Nephron (organoid): ENCODE measurements around the gene PRKAB1.
A peak's percentile ranks its signal among the peaks of the same experiment; 100 is the strongest.

Source experiments
- H3K27ac Mint-ChIP-seq, 3 experiments: 2 replicates each; pipeline ENCODE4 v1.8.0; 2020; ENCODE audit warnings: mixed read lengths in 3 of 3, mild to moderate bottlenecking in 2 of 3, moderate library complexity in 1 of 3
- H3K27me3 Mint-ChIP-seq: 2 replicates; pipeline ENCODE4 v1.8.0; 2021; ENCODE audit warnings: low read depth, mild to moderate bottlenecking, moderate library complexity, mixed read lengths
- H3K36me3 Mint-ChIP-seq: 2 replicates; pipeline ENCODE4 v1.8.0; 2020; ENCODE audit warnings: low read depth, mixed read lengths
- H3K4me1 Mint-ChIP-seq: 2 replicates; pipeline ENCODE4 v1.8.0; 2020; ENCODE audit warnings: mixed read lengths
- H3K4me3 Mint-ChIP-seq, 3 experiments: 2 replicates each; pipeline ENCODE4 v1.8.0; 2020; ENCODE audit warnings: mild to moderate bottlenecking in 3 of 3, mixed read lengths in 3 of 3, moderate library complexity in 2 of 3
- H3K9me3 Mint-ChIP-seq: 2 replicates; pipeline ENCODE4 v1.8.0; 2020; ENCODE audit warnings: mixed read lengths
- CTCF ChIP-seq, 3 experiments: fragments of 200-600 bp; sonication (generic); IDR thresholded peaks; one replicate each; pipeline ENCODE4 v1.5.0; 2021; ENCODE audit warnings: antibody characterized with exemption in 3 of 3; ENCODE audit not compliant: unreplicated experiment in 3 of 3

The PRKAB1 gene

GRCh38 chr12:119687406-119687805 is 19.5 kb downstream of the PRKAB1 start:
- H3K9me3 Mint-ChIP-seq, result no peaks in the 10 kb centered on the region
- H3K27me3 Mint-ChIP-seq, result no peaks in the 10 kb centered on the region
- no peak for TF ChIP-seq CTCF (IDR thresholded peaks at IDR 0.05; ENCODE audit: unreplicated experiment in 3 of 3)
- no peak overlapping the region for H3K4me3 Mint-ChIP-seq
- H3K36me3 Mint-ChIP-seq, result peaks cover 30% of the 10 kb centered on the region
- peaks cover 44% of the 10 kb centered on the region for H3K4me1 Mint-ChIP-seq
- H3K27ac Mint-ChIP-seq, result peak overlapping the region; percentile 55 to 96 (median 85)

GRCh38 chr12:119687879-119688278 is 19.9 kb downstream of the PRKAB1 start:
- no peaks in the 10 kb centered on the region for H3K27me3 Mint-ChIP-seq
- TF ChIP-seq CTCF (IDR thresholded peaks at IDR 0.05; ENCODE audit: unreplicated experiment in 3 of 3), result no peak
- no peaks in the 10 kb centered on the region for H3K9me3 Mint-ChIP-seq
- peaks cover 33% of the 10 kb centered on the region for H3K36me3 Mint-ChIP-seq
- peaks cover 48% of the 10 kb centered on the region for H3K4me1 Mint-ChIP-seq
- no peak overlapping the region for H3K4me3 Mint-ChIP-seq
- H3K27ac Mint-ChIP-seq, result peak overlapping the region; percentile 55 to 96 (median 85)

- peaks cover 48% of the 10 kb centered on the region for H3K4me1 Mint-ChIP-seq
- TF ChIP-seq CTCF (IDR thresholded peaks at IDR 0.05; ENCODE audit: unreplicated experiment in 3 of 3), result no peak
- no peak overlapping the region for H3K27ac Mint-ChIP-seq
- no peak overlapping the region for H3K4me3 Mint-ChIP-seq
- H3K9me3 Mint-ChIP-seq, result no peaks in the 10 kb centered on the region
- H3K27me3 Mint-ChIP-seq, result no peaks in the 10 kb centered on the region
- peaks cover 33% of the 10 kb centered on the region for H3K36me3 Mint-ChIP-seq
Observed at GRCh38 chr12:119689935-119690500, 22.1 kb downstream of the PRKAB1 start.

GRCh38 chr12:119691202-119691810 is 23.4 kb downstream of the PRKAB1 start:
- peaks cover 27% of the 10 kb centered on the region for H3K36me3 Mint-ChIP-seq
- peaks cover 35% of the 10 kb centered on the region for H3K4me1 Mint-ChIP-seq
- TF ChIP-seq CTCF (IDR thresholded peaks at IDR 0.05; ENCODE audit: unreplicated experiment in 3 of 3), result no peak
- H3K27me3 Mint-ChIP-seq, result no peaks in the 10 kb centered on the region
- no peak overlapping the region for H3K4me3 Mint-ChIP-seq
- H3K27ac Mint-ChIP-seq, result peak overlapping the region; percentile 68 to 87 (median 85)
- H3K9me3 Mint-ChIP-seq, result no peaks in the 10 kb centered on the region

- TF ChIP-seq CTCF (IDR thresholded peaks at IDR 0.05; ENCODE audit: unreplicated experiment in 3 of 3), result no peak
- Mint-ChIP-seq H3K27ac (peak overlapping the region; percentile 76 to 92 (median 84)), H3K36me3 (peaks cover 25% of the 10 kb centered on the region), H3K9me3 (no peaks in the 10 kb centered on the region), H3K4me1 (peaks cover 28% of the 10 kb centered on the region), H3K4me3 (no peak overlapping the region), H3K27me3 (no peaks in the 10 kb centered on the region)
Observed at GRCh38 chr12:119692410-119692809, 24.5 kb downstream of the PRKAB1 start.

- Mint-ChIP-seq H3K4me3 (no peak overlapping the region), H3K36me3 (peaks cover 27% of the 10 kb centered on the region), H3K27ac (peak overlapping the region; percentile 76 to 92 (median 84)), H3K27me3 (no peaks in the 10 kb centered on the region), H3K4me1 (peaks cover 24% of the 10 kb centered on the region), H3K9me3 (no peaks in the 10 kb centered on the region)
- no peak for TF ChIP-seq CTCF (IDR thresholded peaks at IDR 0.05; ENCODE audit: unreplicated experiment in 3 of 3)
Observed at GRCh38 chr12:119692997-119693396, 25.1 kb downstream of the PRKAB1 start.
